VCaP (cell line): ENCODE data around the gene PTPN14.
A peak's percentile ranks its signal among the peaks of the same experiment; 100 is the strongest.

Experiments used
- H3K27ac ChIP-seq: fragments of 450-650 bp; 2 replicates; pipeline ENCODE4 v1.5.1; 2017
- CTCF ChIP-seq: fragments of 450-650 bp; conservative IDR thresholded peaks from 2 replicates; pipeline ENCODE4 v1.5.1; 2017; ENCODE audit warnings: mild to moderate bottlenecking, moderate library complexity

The PTPN14 gene

GRCh38 chr1:214439352-214440119 is 111.9 kb downstream of the PTPN14 start:
- TF ChIP-seq CTCF = no peak
- H3K27ac ChIP-seq = peak overlapping the region; percentile 53

GRCh38 chr1:214438530-214438929 is 112.9 kb downstream of the PTPN14 start:
- no peak overlapping the region for H3K27ac ChIP-seq
- no peak for TF ChIP-seq CTCF

- no peak for TF ChIP-seq CTCF
- H3K27ac ChIP-seq = no peak overlapping the region
Observed at GRCh38 chr1:214438075-214438474, 113.3 kb downstream of the PTPN14 start.

GRCh38 chr1:214435867-214436266 is 115.5 kb downstream of the PTPN14 start:
- no peak for TF ChIP-seq CTCF
- H3K27ac ChIP-seq = no peak overlapping the region

- no peak overlapping the region for H3K27ac ChIP-seq
- no peak for TF ChIP-seq CTCF
Observed at GRCh38 chr1:214432245-214432644, 119.2 kb downstream of the PTPN14 start.

- H3K27ac ChIP-seq = no peak overlapping the region
- no peak for TF ChIP-seq CTCF
Observed at GRCh38 chr1:214429951-214430770, 121.2 kb downstream of the PTPN14 start.

- TF ChIP-seq CTCF = no peak
- H3K27ac ChIP-seq = no peak overlapping the region
Observed at GRCh38 chr1:214427871-214428277, 123.5 kb downstream of the PTPN14 start.
